ENCODE results near the gene STAMBPL1.

DNA sequence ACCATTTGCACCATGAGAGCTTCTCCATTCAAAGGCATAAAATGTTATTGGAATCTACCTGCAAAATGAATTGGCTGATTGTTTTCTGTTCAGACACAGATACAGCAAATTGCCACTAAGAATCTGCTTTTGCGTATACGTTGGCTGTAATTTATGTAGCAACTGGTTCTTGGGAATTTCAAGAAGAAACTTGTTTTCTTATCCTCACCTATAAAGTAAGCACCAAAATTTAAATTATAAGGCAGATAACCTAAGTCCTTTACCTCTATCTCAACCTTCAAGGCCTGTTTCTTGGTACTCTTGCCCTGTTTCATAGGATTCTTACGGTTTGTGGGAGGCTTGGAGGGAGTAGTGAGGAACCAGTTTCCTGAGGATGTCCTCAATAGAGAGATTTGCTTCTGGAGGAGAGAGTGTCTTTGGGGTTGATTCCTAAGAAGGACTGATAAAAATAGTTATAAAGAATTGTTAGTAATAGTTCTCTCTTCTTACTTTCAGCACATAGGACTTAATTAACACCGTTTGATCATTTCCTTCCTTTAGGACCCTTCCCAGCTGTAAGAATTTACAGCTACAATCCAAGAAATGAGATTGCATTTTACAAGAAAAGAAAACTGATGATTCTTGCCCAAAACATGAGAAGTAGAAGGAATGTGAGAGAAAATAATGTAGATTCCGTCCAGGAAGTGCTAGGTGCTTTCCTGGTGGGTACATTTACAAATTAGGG is 2.0 kb downstream of the STAMBPL1 start:
- TF ChIP-seq, protein P1, sequence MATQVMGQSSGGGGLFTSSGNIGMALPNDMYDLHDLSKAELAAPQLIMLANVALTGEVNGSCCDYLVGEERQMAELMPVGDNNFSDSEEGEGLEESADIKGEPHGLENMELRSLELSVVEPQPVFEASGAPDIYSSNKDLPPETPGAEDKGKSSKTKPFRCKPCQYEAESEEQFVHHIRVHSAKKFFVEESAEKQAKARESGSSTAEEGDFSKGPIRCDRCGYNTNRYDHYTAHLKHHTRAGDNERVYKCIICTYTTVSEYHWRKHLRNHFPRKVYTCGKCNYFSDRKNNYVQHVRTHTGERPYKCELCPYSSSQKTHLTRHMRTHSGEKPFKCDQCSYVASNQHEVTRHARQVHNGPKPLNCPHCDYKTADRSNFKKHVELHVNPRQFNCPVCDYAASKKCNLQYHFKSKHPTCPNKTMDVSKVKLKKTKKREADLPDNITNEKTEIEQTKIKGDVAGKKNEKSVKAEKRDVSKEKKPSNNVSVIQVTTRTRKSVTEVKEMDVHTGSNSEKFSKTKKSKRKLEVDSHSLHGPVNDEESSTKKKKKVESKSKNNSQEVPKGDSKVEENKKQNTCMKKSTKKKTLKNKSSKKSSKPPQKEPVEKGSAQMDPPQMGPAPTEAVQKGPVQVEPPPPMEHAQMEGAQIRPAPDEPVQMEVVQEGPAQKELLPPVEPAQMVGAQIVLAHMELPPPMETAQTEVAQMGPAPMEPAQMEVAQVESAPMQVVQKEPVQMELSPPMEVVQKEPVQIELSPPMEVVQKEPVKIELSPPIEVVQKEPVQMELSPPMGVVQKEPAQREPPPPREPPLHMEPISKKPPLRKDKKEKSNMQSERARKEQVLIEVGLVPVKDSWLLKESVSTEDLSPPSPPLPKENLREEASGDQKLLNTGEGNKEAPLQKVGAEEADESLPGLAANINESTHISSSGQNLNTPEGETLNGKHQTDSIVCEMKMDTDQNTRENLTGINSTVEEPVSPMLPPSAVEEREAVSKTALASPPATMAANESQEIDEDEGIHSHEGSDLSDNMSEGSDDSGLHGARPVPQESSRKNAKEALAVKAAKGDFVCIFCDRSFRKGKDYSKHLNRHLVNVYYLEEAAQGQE (IDR thresholded peaks at IDR 0.05; ENCODE audit: borderline replicate concordance), result no peak
- TF ChIP-seq, protein P2, sequence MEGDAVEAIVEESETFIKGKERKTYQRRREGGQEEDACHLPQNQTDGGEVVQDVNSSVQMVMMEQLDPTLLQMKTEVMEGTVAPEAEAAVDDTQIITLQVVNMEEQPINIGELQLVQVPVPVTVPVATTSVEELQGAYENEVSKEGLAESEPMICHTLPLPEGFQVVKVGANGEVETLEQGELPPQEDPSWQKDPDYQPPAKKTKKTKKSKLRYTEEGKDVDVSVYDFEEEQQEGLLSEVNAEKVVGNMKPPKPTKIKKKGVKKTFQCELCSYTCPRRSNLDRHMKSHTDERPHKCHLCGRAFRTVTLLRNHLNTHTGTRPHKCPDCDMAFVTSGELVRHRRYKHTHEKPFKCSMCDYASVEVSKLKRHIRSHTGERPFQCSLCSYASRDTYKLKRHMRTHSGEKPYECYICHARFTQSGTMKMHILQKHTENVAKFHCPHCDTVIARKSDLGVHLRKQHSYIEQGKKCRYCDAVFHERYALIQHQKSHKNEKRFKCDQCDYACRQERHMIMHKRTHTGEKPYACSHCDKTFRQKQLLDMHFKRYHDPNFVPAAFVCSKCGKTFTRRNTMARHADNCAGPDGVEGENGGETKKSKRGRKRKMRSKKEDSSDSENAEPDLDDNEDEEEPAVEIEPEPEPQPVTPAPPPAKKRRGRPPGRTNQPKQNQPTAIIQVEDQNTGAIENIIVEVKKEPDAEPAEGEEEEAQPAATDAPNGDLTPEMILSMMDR (IDR thresholded peaks at IDR 0.05; ENCODE audit: poor library complexity, severe bottlenecking), result no peak
- TF ChIP-seq EZH2 (IDR thresholded peaks at IDR 0.05; ENCODE audit: borderline replicate concordance, insufficient read depth, low read length, poor library complexity, severe bottlenecking) (no peak), POLR2AphosphoS5 (IDR thresholded peaks at IDR 0.05) (no peak), SMC3 (conservative IDR thresholded peaks at IDR 0.05; ENCODE audit: poor library complexity) (no peak), TAF1 (IDR thresholded peaks at IDR 0.05; ENCODE audit: low read depth) (no peak)

Measured in neural cell (in vitro differentiated cells).